Measurements from ENCODE around the gene EIF4B. TPM values are rescaled to one million over a fixed set of nuclear protein-coding genes. Genes with fewer than 3 reads are reported as not detected.
A peak's percentile ranks its signal among the peaks of the same experiment; 100 is the strongest.

EIF4B gene
- total and polyA plus RNA-seq, 12 donors = 77.1 to 800 (median 557) TPM

- DNase-seq = no peak
- Histone ChIP-seq H3K9me3 (replicated peaks in 1 of 3) (no peaks in the 10 kb centered on the region), H3K4me1 (replicated peaks in 1 of 2) (no peaks in the 10 kb centered on the region), H3K27me3 (no peaks in the 10 kb centered on the region), H3K27ac (no peak overlapping the region), H3K4me3 (no peak overlapping the region), H3K36me3 (replicated peaks in 1 of 2) (no peaks in the 10 kb centered on the region)
- WGBS, 4 donors = 70 to 86% (median 82%) methylated on average over 3 of the region's 3 CpGs
- intact Hi-C loops (cut with DNase I) = no loop called here
- no peak for TF ChIP-seq POLR2A (IDR thresholded peaks at IDR 0.05)
- TF ChIP-seq, protein P1, sequence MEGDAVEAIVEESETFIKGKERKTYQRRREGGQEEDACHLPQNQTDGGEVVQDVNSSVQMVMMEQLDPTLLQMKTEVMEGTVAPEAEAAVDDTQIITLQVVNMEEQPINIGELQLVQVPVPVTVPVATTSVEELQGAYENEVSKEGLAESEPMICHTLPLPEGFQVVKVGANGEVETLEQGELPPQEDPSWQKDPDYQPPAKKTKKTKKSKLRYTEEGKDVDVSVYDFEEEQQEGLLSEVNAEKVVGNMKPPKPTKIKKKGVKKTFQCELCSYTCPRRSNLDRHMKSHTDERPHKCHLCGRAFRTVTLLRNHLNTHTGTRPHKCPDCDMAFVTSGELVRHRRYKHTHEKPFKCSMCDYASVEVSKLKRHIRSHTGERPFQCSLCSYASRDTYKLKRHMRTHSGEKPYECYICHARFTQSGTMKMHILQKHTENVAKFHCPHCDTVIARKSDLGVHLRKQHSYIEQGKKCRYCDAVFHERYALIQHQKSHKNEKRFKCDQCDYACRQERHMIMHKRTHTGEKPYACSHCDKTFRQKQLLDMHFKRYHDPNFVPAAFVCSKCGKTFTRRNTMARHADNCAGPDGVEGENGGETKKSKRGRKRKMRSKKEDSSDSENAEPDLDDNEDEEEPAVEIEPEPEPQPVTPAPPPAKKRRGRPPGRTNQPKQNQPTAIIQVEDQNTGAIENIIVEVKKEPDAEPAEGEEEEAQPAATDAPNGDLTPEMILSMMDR (IDR thresholded peaks at IDR 0.05) = no peak
Observed at GRCh38 chr12:53086361-53086760, 80.1 kb downstream of the EIF4B start.

GRCh38 chr12:53090105-53090504, 83.8 kb downstream of the EIF4B start:
- DNase-seq = no peak
- intact Hi-C loops (cut with DNase I) = no loop called here
- Histone ChIP-seq H3K36me3 (replicated peaks in 1 of 2) (no peaks in the 10 kb centered on the region), H3K4me1 (replicated peaks in 1 of 2) (no peaks in the 10 kb centered on the region), H3K4me3 (no peak overlapping the region), H3K9me3 (replicated peaks in 1 of 3) (no peaks in the 10 kb centered on the region), H3K27ac (no peak overlapping the region), H3K27me3 (no peaks in the 10 kb centered on the region)
- 86 to 96% (median 92%) methylated on average over 6 of the region's 6 CpGs for WGBS, 4 donors
- no peak for TF ChIP-seq POLR2A (IDR thresholded peaks at IDR 0.05)
- TF ChIP-seq, protein P1 (IDR thresholded peaks at IDR 0.05) = no peak

DNA sequence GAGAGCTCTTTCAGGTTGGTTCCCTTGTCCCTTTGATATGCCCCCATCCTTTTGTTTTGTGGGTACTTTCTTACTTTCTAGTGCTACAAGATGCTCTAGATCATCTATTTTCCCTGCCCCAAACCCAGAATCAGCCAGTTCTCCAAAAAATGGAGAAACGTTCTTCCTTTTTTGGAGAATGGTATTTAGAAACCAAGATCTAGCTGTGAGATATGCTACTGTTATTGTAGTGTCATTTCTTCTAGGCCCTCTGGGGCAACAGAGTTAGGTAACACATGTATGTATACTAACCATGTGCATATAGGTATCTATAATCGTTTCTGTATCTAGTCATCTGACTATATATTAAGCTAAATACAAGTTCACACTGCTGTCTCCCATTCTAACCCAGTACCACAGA, 84.3 kb downstream of the EIF4B start:
- intact Hi-C loops (cut with DNase I) = no loop called here
- Histone ChIP-seq H3K27me3 (no peaks in the 10 kb centered on the region), H3K9me3 (replicated peaks in 1 of 3) (no peaks in the 10 kb centered on the region), H3K36me3 (replicated peaks in 1 of 2) (no peaks in the 10 kb centered on the region), H3K27ac (no peak overlapping the region), H3K4me3 (no peak overlapping the region), H3K4me1 (replicated peaks in 1 of 2) (no peaks in the 10 kb centered on the region)
- TF ChIP-seq, protein P1 (IDR thresholded peaks at IDR 0.05) = no peak
- TF ChIP-seq POLR2A (IDR thresholded peaks at IDR 0.05) = no peak
- WGBS, 4 donors = 52 to 64% (median 58%) methylated on average over 2 of the region's 2 CpGs
- DNase-seq = no peak

- no peaks in the 10 kb centered on the region for H3K4me1 ChIP-seq (replicated peaks in 1 of 2)
- H3K9me3 ChIP-seq (replicated peaks in 1 of 3) = no peaks in the 10 kb centered on the region
- no peak overlapping the region for H3K27ac ChIP-seq
- no peaks in the 10 kb centered on the region for H3K27me3 ChIP-seq
- no peak overlapping the region for H3K4me3 ChIP-seq
- intact Hi-C loops (cut with DNase I) = no loop called here
- no peaks in the 10 kb centered on the region for H3K36me3 ChIP-seq (replicated peaks in 1 of 2)
- TF ChIP-seq, protein P1 (IDR thresholded peaks at IDR 0.05) = no peak
- TF ChIP-seq POLR2A (IDR thresholded peaks at IDR 0.05) = no peak
- 80 to 88% (median 85%) methylated on average over 6 of the region's 6 CpGs for WGBS, 4 donors
- DNase-seq = peak in 1 of 7 donors; percentile 10
Observed at GRCh38 chr12:53091756-53092155, 85.5 kb downstream of the EIF4B start.

Small RNA genes within 50 kb of the gene (microRNA-seq; reads per million reads assigned to microRNA genes)
- 0.89 to 3.8 (median 2.8) reads per million in 3 donors for gene MIR6757

Small RNA genes within 50 kb of the gene (small RNA-seq; reads per million reads assigned to genes)
- 0 reads per million in 2 donors for gene MIR6757

Other genes with a start within 250 kb of the EIF4B start
- gene KRT76, start 229.1 kb upstream of the EIF4B start, total RNA-seq = not detected
- not detected for gene KRT76, start 229.1 kb upstream of the EIF4B start, polyA plus RNA-seq
- not detected for gene KRT3, start 210.3 kb upstream of the EIF4B start, total RNA-seq
- gene KRT3, start 210.3 kb upstream of the EIF4B start, polyA plus RNA-seq = not detected
- gene KRT4, start 192.3 kb upstream of the EIF4B start, total RNA-seq = under 1 TPM in 2 of 9 donors, not detected in 7; 0.06 to 0.18 TPM
- 1 to 10 TPM in 2 of 3 donors, not detected in 1; 1.0 to 6.2 TPM for gene KRT4, start 192.3 kb upstream of the EIF4B start, polyA plus RNA-seq
- not detected for gene KRT79, start 172.1 kb upstream of the EIF4B start, total RNA-seq
- gene KRT79, start 172.1 kb upstream of the EIF4B start, polyA plus RNA-seq = under 1 TPM in 1 of 3 donors, not detected in 2; 0.24 TPM
- gene KRT78, start 157.5 kb upstream of the EIF4B start, total RNA-seq = not detected
- gene KRT78, start 157.5 kb upstream of the EIF4B start, polyA plus RNA-seq = under 1 TPM in 1 of 3 donors, not detected in 2; 0.34 TPM
- 100 to 1,000 TPM in 1 of 9 donors, 10 to 100 TPM in 8; 13.3 to 198 (median 70.3) TPM for gene KRT8, start 101.4 kb upstream of the EIF4B start, total RNA-seq
- gene KRT8, start 101.4 kb upstream of the EIF4B start, polyA plus RNA-seq = 100 to 1,000 TPM in 2 of 3 donors, 10 to 100 TPM in 1; 49.0 to 102 (median 102) TPM
- gene KRT18, start 57.3 kb upstream of the EIF4B start, total RNA-seq = 100 to 1,000 TPM in 1 of 9 donors, 10 to 100 TPM in 8; 16.0 to 136 (median 36.3) TPM
- 100 to 1,000 TPM in 1 of 3 donors, 10 to 100 TPM in 2; 26.2 to 121 (median 43.9) TPM for gene KRT18, start 57.3 kb upstream of the EIF4B start, polyA plus RNA-seq
- gene TNS2, start 43.6 kb downstream of the EIF4B start, total RNA-seq = 100 to 1,000 TPM in 7 of 9 donors, 10 to 100 TPM in 2; 21.8 to 268 (median 171) TPM
- 1,000 to 10,000 TPM in 1 of 3 donors, 100 to 1,000 TPM in 1, 10 to 100 TPM in 1; 36.8 to 1,019 (median 396) TPM for gene TNS2, start 43.6 kb downstream of the EIF4B start, polyA plus RNA-seq
- gene SPRYD3, start 72.9 kb downstream of the EIF4B start, total RNA-seq = 10 to 100 TPM; 28.9 to 74.6 (median 45.0) TPM
- 10 to 100 TPM; 16.4 to 52.8 (median 29.0) TPM for gene SPRYD3, start 72.9 kb downstream of the EIF4B start, polyA plus RNA-seq
- 100 to 1,000 TPM in 6 of 9 donors, 10 to 100 TPM in 3; 12.9 to 559 (median 131) TPM for gene IGFBP6, start 91.2 kb downstream of the EIF4B start, total RNA-seq
- 100 to 1,000 TPM in 2 of 3 donors, 10 to 100 TPM in 1; 26.4 to 478 (median 337) TPM for gene IGFBP6, start 91.2 kb downstream of the EIF4B start, polyA plus RNA-seq
- under 1 TPM in 1 of 9 donors, not detected in 8; 0.79 TPM for gene SOAT2, start 97.0 kb downstream of the EIF4B start, total RNA-seq
- gene SOAT2, start 97.0 kb downstream of the EIF4B start, polyA plus RNA-seq = under 1 TPM in 2 of 3 donors, not detected in 1; 0.34 to 0.48 TPM
- 10 to 100 TPM in 8 of 9 donors, 1 to 10 TPM in 1; 8.8 to 61.0 (median 20.9) TPM for gene ZNF740, start 174.3 kb downstream of the EIF4B start, total RNA-seq
- gene ZNF740, start 174.3 kb downstream of the EIF4B start, polyA plus RNA-seq = 10 to 100 TPM in 2 of 3 donors, 1 to 10 TPM in 1; 6.6 to 11.3 (median 11.3) TPM
- 10 to 100 TPM in 7 of 9 donors, 1 to 10 TPM in 2; 2.3 to 43.4 (median 19.8) TPM for gene CSAD, start 174.5 kb downstream of the EIF4B start, total RNA-seq
- 100 to 1,000 TPM in 2 of 3 donors, 10 to 100 TPM in 1; 10.9 to 140 (median 100) TPM for gene CSAD, start 174.5 kb downstream of the EIF4B start, polyA plus RNA-seq
- 1 to 10 TPM in 8 of 9 donors, under 1 TPM in 1; 0.33 to 7.4 (median 4.0) TPM for gene ITGB7, start 200.8 kb downstream of the EIF4B start, total RNA-seq
- gene ITGB7, start 200.8 kb downstream of the EIF4B start, polyA plus RNA-seq = 1 to 10 TPM in 2 of 3 donors, under 1 TPM in 1; 0.95 to 4.0 (median 3.5) TPM
- 10 to 100 TPM in 8 of 9 donors, 1 to 10 TPM in 1; 3.8 to 36.4 (median 23.9) TPM for gene RARG, start 225.8 kb downstream of the EIF4B start, total RNA-seq
- gene RARG, start 225.8 kb downstream of the EIF4B start, polyA plus RNA-seq = 10 to 100 TPM in 2 of 3 donors, 1 to 10 TPM in 1; 9.2 to 36.2 (median 25.8) TPM

Measured in adrenal gland (tissue), 12 donors.